IPS-20b (cell line): Measurements from ENCODE around the gene GMPPB.
A peak's percentile ranks its signal among the peaks of the same experiment; 100 is the strongest.

Experiments used
- H3K27ac ChIP-seq: one replicate; pipeline ENCODE4 v1.5.1; 2013; ENCODE audit warnings: low read length
- H3K27me3 ChIP-seq: 2 replicates; pipeline ENCODE4 v1.6.1; 2013; ENCODE audit warnings: mild to moderate bottlenecking, low read length, inconsistent platforms; ENCODE audit not compliant: insufficient read depth
- H3K36me3 ChIP-seq: 2 replicates; pipeline ENCODE4 v1.6.1; 2013; ENCODE audit warnings: low read depth, mild to moderate bottlenecking, inconsistent platforms, low read length, moderate library complexity; ENCODE audit not compliant: insufficient read depth
- H3K4me1 ChIP-seq: 2 replicates; pipeline ENCODE4 v1.6.1; 2013; ENCODE audit warnings: mild to moderate bottlenecking, control low read depth, inconsistent platforms, low read length, moderate library complexity; ENCODE audit not compliant: insufficient read depth
- H3K4me3 ChIP-seq: 2 replicates; pipeline ENCODE4 v1.5.1; 2013; ENCODE audit warnings: mild to moderate bottlenecking, low read length, inconsistent platforms
- H3K9ac ChIP-seq: 2 replicates; pipeline ENCODE4 v1.6.1; 2013; ENCODE audit warnings: low read depth, mild to moderate bottlenecking, inconsistent platforms, low read length, moderate library complexity
- H3K9me3 ChIP-seq: 2 replicates; pipeline ENCODE4 v1.6.1; 2013; ENCODE audit warnings: mild to moderate bottlenecking, low read depth, low read length, inconsistent platforms; ENCODE audit not compliant: insufficient read depth

Gene GMPPB

DNA sequence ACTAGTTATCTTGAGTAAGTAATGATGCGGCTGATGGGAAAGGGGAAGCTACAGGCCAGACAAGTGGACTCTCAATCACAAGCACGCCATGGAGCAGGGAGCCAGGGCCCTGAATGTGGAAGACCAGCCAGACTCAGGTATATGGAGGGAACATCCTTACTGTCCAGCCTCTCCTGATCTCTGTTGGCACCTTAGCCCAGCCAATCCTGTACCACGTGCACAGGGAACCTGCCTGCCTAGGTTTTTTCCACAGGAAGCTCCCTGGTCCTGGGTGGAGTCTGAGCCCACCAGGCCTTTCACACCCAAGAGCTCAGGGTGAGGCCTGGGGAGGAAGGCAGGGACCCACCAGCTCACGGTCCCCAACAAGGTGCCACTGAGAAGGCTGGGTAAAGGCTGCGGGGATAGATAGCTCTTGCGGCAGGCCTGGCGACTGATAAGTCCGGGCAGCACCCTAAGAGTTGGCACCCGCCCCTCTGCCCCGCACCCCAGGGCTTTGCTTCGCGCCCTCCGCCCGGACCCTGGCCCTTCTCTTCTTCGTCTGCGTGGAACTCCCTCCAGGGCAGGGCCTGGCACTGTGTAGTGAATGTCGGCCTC lies 50.5 kb downstream of the GMPPB start:
- H3K36me3 ChIP-seq, result peaks cover 29% of the 10 kb centered on the region
- H3K4me1 ChIP-seq, result 0 out of 2 replicates have a peak, but pooled peaks cover 4% of the 10 kb centered on the region
- no peaks in the 10 kb centered on the region for H3K9me3 ChIP-seq
- H3K27ac ChIP-seq, result peak overlapping the region; percentile 95
- peak overlapping the region; percentile 91 for H3K4me3 ChIP-seq
- H3K27me3 ChIP-seq, result no peaks in the 10 kb centered on the region
- peak overlapping the region; percentile 91 for H3K9ac ChIP-seq

GRCh38 chr3:49671291-49672288 lies 52.2 kb downstream of the GMPPB start:
- H3K4me3 ChIP-seq, result no peak overlapping the region
- H3K36me3 ChIP-seq, result peaks cover 12% of the 10 kb centered on the region
- H3K4me1 ChIP-seq, result 0 out of 2 replicates have a peak, but pooled peaks cover 4% of the 10 kb centered on the region
- H3K9me3 ChIP-seq, result no peaks in the 10 kb centered on the region
- no peaks in the 10 kb centered on the region for H3K27me3 ChIP-seq
- H3K9ac ChIP-seq, result no peak overlapping the region
- no peak overlapping the region for H3K27ac ChIP-seq

DNA sequence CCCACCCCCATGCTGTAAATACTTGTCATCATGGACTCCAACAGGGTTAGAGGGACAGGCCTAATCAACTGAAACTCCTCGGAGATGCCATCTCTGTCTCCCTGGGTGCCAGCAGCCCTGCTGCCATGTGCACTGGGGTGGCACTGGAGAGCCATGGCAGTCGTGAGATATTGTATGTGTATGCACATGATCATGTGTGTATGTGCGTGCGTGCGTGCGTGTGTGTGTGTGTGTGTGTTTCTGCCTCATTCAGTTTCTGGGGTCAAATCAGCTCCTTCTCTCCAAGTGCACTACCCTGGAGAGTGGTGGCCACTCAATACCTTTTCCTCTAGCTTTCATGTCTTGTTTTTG lies 52.8 kb downstream of the GMPPB start:
- Histone ChIP-seq H3K4me3 (no peak overlapping the region), H3K27ac (no peak overlapping the region), H3K27me3 (no peaks in the 10 kb centered on the region), H3K9me3 (no peaks in the 10 kb centered on the region), H3K36me3 (peaks cover 5% of the 10 kb centered on the region), H3K4me1 (0 out of 2 replicates have a peak, but pooled peaks cover 4% of the 10 kb centered on the region), H3K9ac (no peak overlapping the region)
